Measurements from ENCODE around the gene TIGD4.

- no peak for TF ChIP-seq MATR3 (CRISPR knock-in tag; IDR thresholded peaks at IDR 0.05)
- TF ChIP-seq CHD2 (IDR thresholded peaks at IDR 0.05; ENCODE audit: low read depth, low read length): no peak
- no peak for TF ChIP-seq IRF2 (CRISPR knock-in tag; IDR thresholded peaks at IDR 0.05)
- no peak for TF ChIP-seq TCF7L2 (IDR thresholded peaks at IDR 0.05; ENCODE audit: low read depth, low read length)
- TF ChIP-seq PREB (CRISPR knock-in tag; IDR thresholded peaks at IDR 0.05): no peak
- TF ChIP-seq, protein P1, sequence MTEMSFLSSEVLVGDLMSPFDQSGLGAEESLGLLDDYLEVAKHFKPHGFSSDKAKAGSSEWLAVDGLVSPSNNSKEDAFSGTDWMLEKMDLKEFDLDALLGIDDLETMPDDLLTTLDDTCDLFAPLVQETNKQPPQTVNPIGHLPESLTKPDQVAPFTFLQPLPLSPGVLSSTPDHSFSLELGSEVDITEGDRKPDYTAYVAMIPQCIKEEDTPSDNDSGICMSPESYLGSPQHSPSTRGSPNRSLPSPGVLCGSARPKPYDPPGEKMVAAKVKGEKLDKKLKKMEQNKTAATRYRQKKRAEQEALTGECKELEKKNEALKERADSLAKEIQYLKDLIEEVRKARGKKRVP (CRISPR knock-in tag; IDR thresholded peaks at IDR 0.05): no peak
- TF ChIP-seq SMARCE1 (IDR thresholded peaks at IDR 0.05; ENCODE audit: borderline replicate concordance): no peak
- TF ChIP-seq, protein P2, sequence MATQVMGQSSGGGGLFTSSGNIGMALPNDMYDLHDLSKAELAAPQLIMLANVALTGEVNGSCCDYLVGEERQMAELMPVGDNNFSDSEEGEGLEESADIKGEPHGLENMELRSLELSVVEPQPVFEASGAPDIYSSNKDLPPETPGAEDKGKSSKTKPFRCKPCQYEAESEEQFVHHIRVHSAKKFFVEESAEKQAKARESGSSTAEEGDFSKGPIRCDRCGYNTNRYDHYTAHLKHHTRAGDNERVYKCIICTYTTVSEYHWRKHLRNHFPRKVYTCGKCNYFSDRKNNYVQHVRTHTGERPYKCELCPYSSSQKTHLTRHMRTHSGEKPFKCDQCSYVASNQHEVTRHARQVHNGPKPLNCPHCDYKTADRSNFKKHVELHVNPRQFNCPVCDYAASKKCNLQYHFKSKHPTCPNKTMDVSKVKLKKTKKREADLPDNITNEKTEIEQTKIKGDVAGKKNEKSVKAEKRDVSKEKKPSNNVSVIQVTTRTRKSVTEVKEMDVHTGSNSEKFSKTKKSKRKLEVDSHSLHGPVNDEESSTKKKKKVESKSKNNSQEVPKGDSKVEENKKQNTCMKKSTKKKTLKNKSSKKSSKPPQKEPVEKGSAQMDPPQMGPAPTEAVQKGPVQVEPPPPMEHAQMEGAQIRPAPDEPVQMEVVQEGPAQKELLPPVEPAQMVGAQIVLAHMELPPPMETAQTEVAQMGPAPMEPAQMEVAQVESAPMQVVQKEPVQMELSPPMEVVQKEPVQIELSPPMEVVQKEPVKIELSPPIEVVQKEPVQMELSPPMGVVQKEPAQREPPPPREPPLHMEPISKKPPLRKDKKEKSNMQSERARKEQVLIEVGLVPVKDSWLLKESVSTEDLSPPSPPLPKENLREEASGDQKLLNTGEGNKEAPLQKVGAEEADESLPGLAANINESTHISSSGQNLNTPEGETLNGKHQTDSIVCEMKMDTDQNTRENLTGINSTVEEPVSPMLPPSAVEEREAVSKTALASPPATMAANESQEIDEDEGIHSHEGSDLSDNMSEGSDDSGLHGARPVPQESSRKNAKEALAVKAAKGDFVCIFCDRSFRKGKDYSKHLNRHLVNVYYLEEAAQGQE (IDR thresholded peaks at IDR 0.05; ENCODE audit: borderline replicate concordance in 1 of 2, low read depth in 1 of 2, low read length in 2 of 2): no peak
- TF ChIP-seq ZFX (CRISPR knock-in tag; IDR thresholded peaks at IDR 0.05; ENCODE audit: low read depth): no peak
- no peak for TF ChIP-seq CHD4 (IDR thresholded peaks at IDR 0.05; ENCODE audit: borderline replicate concordance, low read length)
- TF ChIP-seq EZH2 (conservative IDR thresholded peaks at IDR 0.05; ENCODE audit: low read depth, low read length): no peak
- TF ChIP-seq CTCF (CRISPR knock-in tag; IDR thresholded peaks at IDR 0.05): no peak
These were observed 15.7 kb downstream of the TIGD4 start for GRCh38 chr4:152763796-152764195.
